Stimulated activated CD4-positive, alpha-beta T cell treated with anti-CD3 and anti-CD28 coated beads, Interleukin-12 subunit alpha, Interleukin-12 subunit beta, amount 100 ng/mL, for 4 hours (primary cell): ENCODE measurements around the gene DENND2A.
"Not testable (repeated sequence)": the region's sequence is repeated elsewhere in the genome, so short reads cannot be mapped to it uniquely, and the experiment has no call there.

Experiments used
- DNase-seq: peaks from one replicate; pipeline ENCODE4 v3.0.0-alpha.2; 2020

DENND2A gene

GRCh38 chr7:140640727-140641523 lies at the start of gene DENND2A:
TSS of gene DENND2A (minus strand) at chr7:140640813. CDS start at chr7:140602397, 38,416 bp downstream.
- DNase-seq: no peak

GRCh38 chr7:140689199-140690152 lies 48.9 kb upstream of the DENND2A start:
- no peak for DNase-seq

- DNase-seq: no peak
Measured at GRCh38 chr7:140688341-140688740, 47.7 kb upstream of the DENND2A start.

GRCh38 chr7:140686921-140687320 lies 46.3 kb upstream of the DENND2A start:
- DNase-seq: no peak

DNA sequence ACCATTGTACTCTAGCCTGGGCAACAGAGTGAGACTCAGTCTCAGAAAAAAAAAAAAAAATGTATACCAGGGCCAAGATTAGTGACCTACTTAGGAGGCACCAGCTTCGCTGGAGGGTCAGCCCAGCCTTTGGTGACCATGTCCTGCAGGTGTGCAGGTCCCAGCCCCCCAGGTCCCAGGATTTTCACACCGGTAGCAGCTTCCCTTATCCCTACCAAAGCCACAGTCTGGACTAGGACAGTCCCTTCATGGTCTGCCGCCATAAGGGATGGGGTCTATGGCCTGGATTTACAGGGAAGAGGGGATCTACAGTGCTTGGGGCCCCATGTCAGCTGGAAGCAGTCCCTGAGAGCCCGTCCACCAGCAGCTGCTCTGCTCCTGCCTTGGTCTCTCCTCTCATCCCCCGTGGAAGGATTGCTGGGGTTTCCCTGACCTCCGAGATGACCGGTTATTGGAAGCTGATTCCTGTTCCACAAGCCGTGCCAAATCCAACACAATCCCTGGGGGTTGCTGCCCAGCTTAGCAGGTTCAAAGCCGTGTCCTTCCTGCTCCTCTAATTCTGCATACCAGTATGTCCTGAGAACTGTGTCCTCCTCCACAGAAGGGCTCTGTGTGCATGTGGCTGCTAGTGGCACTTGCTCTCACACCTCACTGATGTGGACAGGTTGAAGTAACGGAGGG lies 44.9 kb upstream of the DENND2A start:
- DNase-seq: no peak

GRCh38 chr7:140684066-140684950 lies 43.7 kb upstream of the DENND2A start:
- no peak for DNase-seq

GRCh38 chr7:140683657-140684056 lies 43.0 kb upstream of the DENND2A start:
- no peak for DNase-seq

- DNase-seq: no peak
Measured at GRCh38 chr7:140681766-140682165, 41.2 kb upstream of the DENND2A start.

GRCh38 chr7:140680886-140681285 lies 40.3 kb upstream of the DENND2A start:
- DNase-seq: no peak

DNA sequence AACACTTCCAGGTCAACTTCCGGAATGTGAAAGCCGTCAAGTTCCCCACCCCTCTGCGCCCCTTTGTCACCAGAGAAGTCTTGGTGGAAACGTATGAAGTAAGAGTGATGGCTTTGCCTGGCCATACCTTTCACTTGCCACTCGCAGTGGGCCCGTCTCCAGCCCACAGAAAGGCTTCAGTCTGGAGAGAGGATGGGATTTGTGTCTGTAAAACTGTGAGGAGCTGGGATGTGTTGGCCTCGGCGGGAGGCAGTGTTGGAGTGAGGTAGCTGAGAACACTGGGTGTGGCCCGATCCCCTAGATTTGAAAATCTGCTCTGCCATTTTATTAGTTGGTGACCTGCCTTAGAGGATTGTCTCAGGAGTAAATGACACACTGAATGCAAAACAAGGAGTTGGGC lies 38.6 kb upstream of the DENND2A start:
- DNase-seq: no peak

GRCh38 chr7:140678816-140679130 lies 38.2 kb upstream of the DENND2A start:
- no peak for DNase-seq

DNA sequence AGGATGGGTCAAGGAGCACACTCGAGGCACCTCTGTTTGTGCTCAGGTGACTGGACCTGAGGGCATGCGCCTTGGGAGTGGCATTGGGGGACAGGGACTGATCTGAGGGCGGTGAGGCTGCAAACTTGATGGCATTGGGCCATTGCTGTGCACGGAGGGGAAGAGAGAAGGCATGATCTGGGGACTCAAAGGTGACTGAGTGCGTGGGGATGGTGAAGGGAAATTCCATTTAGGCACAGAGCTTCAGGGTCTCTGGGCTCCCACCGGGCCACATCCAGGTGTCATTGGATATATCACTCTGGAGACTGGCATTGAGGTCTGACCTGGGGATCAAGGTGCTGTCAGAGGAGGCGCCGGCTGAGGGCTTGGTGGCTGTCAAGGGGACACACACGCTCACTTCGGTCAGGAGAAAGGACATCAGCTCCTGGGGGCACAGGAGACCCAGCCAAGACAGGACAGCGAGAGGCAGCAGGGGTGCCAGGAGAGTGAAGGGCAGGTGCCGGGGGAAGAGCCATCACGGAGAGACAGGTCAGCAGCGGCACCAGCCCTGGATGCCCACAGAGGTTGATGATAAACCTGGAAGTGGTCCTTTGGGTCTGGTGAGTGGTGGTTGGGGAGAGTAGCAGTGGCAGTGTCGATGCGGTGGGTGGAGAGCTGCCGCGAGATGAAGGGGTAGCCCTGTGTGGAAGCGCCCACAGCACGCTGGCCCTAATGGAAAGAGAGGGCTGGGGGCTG lies 37.6 kb upstream of the DENND2A start:
- no peak for DNase-seq

DNA sequence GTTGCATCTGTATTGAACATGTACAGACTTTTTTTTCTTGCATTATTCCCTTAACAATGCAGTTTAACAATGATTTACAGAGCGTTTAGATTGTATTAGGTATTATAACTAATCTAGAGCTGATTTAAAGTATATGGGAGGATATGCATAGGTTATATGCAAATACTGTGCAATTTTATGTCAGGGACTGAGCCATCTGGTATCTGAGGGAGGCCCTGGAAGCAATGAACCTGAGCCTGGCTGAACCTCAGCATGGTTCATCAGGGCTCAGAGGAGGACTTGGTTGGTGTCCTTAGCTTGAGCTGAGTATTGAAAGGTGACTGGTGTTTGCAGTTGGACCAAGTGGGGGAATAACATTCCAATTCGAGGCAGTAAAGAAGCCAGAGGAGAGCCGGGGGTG lies 36.9 kb upstream of the DENND2A start:
- no peak for DNase-seq

GRCh38 chr7:140676956-140677355 lies 36.3 kb upstream of the DENND2A start:
- DNase-seq: not testable (repeated sequence)

DNA sequence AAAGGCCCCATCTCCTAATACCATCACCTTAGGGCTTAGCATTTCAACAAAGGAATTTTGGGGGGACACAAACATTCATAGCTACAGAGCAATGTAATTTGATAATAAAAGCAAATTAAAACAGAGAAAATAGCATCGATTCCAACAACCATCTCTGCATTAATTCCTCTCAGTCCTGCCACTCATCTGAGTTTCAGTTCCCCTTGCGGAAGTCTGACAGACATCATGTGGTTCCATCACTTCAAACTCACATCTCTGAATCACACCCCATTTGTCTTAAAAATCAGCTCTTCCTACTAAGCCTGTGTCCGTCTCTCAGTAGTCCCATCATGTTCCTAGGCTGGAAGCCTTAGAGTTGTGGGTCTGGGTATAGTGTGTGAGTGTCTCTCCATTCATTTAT lies 35.7 kb upstream of the DENND2A start:
- no peak for DNase-seq

DNA sequence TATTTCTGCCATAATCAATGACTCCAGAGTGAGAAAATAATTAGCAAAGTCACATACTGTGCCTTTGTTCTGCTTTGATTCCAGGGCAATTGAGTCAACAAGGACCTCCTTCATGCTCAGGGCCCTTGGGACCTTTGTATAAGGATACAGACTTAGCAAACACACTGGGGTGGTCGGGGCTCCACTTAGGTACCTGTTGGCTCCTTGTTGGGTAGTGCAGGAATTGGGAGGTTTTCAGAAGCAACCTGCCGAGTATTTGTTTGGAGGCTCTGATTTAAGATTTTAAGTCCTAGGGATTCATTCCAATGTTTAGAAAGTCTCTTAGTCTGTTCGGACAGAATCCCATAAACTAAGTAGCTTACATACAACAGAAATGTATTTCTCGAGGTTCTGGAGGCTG lies 35.1 kb upstream of the DENND2A start:
- DNase-seq: no peak

GRCh38 chr7:140674899-140675701 lies 34.5 kb upstream of the DENND2A start:
- DNase-seq: no peak

- no peak for DNase-seq
Measured at GRCh38 chr7:140674356-140674800, 33.8 kb upstream of the DENND2A start.

DNA sequence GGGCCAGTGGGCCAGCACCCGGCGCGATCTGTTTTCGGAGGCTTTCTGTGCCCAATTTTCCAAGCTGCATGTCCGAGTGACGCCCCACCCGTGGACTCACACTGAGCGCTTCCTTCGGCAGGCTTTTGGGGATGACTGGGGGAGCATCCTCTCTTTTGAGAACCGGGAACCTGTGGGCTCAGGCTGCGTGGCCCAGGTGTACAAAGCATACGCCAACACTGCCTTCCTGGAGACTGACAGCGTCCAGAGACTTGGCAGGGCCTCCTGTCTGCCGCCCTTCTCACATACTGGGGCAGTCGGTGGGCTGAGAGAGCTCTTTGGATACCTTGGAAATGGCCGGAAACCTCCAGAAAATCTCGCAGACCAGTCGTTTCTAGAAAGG lies 33.2 kb upstream of the DENND2A start:
- no peak for DNase-seq

- DNase-seq: peak; percentile 60
Measured at GRCh38 chr7:140673063-140673773, 32.6 kb upstream of the DENND2A start.
